Stimulated activated CD8-positive, alpha-beta memory T cell treated with anti-CD3 and anti-CD28 coated beads, Interleukin-7, amount 100 ng/mL, for 24 hours (primary cell): ENCODE results near the gene CA5A.

Source experiments
- DNase-seq: peaks from one replicate; pipeline ENCODE4 v3.0.0-alpha.2; 2020; ENCODE audit warnings: low read depth

Gene CA5A

GRCh38 chr16:87848676-87849345, 87.5 kb downstream of the CA5A start:
- DNase-seq: no peak

DNA sequence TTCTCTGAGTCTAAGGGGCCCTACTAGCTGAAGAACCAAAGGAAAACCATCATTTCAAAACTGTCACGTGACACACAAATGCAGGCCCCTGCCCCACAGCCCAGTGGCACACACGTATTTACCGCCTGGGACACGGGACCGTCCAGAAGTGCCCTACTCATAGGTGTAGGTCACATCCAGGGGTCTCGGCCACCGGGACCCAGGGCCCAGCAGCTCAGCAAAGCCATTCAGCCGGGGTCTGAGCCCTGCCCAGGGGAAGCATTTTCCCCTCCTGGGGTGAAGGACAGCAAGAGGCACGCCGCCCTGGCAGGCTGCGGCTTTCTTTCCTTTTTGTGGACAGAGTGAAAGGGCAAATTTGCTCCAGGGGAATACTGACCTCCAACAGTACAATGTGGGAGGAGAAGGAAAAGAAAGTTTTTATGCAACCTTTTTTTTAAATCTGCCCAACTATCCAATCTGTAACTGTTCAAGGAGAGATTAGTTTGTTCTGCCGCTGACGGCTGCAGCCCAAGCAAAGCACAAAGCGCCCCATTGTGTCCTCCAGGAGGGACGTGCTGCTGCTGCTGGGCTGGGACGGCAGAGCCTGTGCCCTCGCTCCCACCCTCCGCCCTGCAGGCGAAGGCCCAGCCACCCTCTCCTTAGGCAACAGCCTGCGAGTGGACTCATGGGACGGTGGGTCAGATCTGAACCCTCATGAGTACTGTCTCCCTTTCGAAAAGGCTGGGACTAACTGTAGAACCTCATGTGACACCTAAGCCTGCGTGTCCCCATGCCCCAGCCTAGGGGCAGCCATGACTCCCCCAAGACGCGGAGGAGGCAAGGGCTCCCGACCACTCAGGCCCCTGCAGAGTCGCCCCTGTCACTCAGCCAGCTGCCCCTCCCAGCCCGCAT, 88.3 kb downstream of the CA5A start:
- DNase-seq: no peak

GRCh38 chr16:87847467-87847784, 88.9 kb downstream of the CA5A start:
- DNase-seq: no peak

GRCh38 chr16:87846705-87847466, 89.4 kb downstream of the CA5A start:
- DNase-seq: no peak

- no peak for DNase-seq
Measured at GRCh38 chr16:87845807-87846619, 90.3 kb downstream of the CA5A start.

DNA sequence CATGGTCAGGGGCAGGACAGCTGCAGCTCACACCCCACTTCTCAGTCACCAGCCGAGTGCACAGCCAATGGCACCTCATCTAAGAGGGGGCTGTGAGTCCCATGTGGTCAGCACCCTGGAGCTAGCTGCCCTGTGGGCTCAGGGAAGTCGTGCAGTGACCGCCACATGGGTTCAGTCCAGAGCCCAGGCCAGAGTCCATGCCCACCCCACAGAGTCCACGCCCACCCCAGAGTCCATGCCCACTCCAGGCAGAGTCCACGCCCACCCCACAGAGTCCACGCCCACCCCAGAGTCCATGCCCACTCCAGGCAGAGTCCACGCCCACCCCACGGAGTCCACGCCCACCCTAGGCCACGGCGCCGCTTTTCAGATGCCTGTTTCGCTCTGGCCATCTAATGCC, 91.1 kb downstream of the CA5A start:
- no peak for DNase-seq

DNA sequence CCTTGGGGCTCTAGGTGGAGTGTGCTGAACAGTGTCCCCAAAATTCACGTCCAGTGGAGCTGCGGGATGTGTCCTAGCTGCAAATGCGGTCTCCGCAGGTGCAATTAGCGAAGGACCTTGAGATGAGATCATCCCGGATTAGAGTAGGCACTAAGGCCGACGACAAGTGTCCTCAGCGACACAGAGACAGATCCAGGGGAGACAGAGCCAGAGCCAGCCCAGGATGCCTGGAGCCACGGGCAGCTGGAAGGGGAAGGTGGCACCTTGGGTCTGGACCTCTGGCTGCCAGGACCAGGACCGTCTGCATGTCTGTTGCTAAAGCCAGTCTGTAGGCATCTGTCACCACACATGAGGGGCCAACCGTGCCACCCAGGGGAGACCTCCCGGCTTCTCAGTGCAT, 91.5 kb downstream of the CA5A start:
- DNase-seq: no peak

DNA sequence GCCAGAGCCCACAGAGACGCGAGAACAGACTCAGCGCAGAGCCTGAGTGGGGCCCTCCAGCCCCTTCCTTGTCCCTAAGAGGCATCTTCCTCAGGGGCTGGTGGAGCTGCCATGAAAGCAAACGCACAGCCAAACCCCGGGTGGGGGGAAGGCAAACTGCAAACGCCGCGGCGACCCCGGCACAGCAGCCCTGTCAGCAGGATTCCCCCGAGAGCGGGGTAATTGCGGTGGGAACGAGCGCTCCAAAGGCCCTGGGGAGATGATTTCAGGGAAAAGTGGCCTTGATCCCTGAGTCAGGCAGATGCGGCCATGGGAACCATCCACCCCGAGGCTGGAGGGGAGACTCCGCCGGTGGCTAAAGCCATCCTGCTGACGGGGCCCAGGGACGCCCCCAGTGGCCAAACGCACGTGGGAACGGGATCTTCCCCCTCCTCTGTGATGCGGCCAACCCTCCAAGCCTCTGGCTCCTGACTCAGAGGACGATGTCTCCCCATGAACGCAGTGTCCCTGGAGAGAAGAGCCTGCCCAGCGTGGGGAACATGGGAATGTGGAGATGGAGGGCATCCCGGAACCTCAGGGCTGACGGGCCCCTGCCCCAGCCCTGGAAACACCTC, 92.1 kb downstream of the CA5A start:
- no peak for DNase-seq

DNA sequence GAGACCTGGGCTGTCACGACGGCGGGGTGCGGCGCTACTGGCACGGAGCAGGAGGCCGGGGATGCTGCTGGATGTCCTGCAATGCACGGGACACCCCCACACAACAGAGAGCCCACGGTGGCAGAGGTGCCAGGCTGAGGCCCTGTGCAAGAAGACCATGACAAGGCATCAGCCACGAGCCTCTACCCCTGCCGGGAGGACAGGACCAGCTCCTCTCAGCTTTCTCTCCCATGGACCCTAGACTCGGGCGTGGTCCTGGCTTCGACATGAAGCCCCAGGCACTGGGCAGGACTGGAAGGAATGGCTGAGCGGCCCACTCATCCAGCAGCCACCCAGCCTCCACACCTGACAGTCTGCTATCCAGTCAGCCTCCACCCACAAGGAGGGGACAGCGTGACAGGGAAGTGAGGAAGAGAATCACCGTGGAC, 92.6 kb downstream of the CA5A start:
- no peak for DNase-seq

GRCh38 chr16:87842209-87842869, 94.0 kb downstream of the CA5A start:
- no peak for DNase-seq

DNA sequence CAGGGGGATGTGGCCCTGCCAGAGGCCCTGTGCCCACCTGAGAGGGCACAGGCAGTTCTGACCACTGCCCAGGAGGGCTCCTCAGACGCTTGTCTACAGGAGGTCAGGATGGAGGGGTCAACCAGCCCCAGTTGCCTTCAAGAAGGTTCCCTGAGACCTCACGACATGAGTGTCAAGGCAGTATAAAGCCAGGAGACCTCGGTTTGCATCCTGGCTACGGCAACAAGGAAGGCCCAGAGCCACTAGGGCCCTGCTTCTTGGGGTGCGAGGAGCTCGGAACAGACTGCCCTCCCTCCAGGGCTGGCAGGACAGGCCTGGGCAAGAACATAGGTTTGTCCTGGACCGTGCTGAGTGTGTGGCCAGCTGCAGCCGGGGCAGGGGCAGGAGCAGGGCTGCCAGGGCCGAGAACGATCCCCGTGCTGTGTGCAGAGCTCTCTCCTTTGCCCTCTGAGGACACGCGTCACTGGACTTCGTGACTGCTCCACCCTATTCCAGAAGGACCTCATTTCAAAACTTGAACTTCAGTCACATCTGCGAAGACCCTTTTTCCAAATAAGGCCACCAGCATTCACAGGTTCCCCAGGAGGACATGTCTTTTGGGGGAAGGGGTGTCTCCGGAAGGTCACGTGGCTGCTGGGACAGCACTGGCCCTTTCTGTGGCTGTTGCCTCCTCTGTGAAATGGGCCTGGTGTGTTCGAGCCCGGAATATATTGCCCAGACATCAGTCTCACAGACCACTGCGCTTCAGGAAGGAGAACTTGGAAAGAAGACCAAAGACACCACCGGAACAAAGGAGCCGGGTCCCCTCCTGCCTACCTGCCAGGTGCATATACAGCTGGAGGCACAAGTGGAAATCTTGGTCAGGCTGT, 94.8 kb downstream of the CA5A start:
- no peak for DNase-seq

DNA sequence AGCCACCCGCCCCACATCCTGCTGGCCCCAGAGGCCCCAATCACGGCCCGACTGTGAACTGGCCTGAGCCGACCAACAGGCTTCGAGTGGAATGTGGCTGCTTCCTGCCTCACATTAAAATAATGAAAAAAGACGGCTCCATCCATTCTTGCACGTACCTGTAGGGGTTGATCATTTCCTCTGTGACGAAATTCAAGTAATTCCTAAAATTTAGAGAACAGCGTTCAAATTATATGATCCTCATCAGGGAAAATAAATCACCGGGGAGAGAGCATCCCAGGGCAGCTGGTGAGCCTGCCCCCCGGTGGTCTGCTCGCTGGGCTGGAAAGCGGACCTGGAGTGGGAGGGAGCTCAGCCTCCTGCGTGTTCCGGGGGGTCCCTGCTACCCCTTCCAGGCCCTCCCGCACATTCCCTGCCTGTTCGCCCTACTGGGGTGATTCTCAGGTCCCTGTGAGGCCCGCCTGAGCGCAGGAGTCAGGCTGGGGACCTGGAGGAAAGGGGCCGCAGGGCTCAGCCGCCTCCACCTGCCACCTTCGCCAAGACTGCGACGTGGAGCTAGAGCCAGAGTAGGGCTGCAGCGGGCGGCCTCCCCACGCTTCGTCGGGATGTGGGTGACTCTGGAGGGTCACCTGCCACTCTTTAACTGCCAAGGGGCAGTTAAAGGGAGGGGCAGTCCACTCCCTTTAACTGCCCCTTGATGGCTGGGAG, 95.9 kb downstream of the CA5A start:
- no peak for DNase-seq

DNA sequence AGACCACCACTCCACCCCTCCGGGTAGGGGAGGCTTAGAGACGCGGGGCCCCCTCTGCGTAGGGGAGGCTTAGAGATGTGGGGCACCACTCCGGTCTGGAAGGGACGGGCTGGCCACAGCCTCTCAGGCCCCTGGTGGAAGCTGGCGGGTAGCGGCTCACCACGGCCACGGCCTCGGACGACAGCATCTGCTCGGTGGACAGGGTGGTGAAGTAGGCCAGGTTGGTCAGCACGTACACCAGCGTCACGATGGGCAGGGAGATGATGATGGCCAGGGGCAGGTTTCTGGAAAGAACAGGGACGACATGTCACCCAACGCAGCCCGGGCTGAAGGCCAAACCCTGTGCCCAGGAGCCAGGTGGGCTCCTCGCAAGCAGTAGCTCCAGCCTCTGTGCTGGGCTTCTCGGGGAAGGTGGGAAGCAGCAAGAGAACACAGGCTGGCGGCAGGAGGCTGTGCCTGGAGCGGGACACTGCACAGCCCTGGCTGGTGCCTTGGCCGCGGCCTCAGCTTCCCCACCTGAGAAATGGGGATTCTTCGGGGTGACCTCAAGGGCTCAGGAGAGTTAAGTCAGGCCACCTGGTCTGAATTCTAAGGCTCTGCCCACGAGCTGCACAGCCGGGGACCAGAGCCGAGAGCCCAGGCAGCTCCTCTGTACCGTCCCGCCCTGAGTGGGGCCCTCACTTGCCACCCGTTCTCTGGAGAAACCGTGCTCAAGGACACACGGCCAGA, 96.6 kb downstream of the CA5A start:
- no peak for DNase-seq

- no peak for DNase-seq
Measured at GRCh38 chr16:87838643-87839541, 97.4 kb downstream of the CA5A start.
